ENCODE measurements around the gene UTP20.
A peak's percentile ranks its signal among the peaks of the same experiment; 100 is the strongest.

- TF ChIP-seq CTCF (IDR thresholded peaks at IDR 0.05) (peak in 1 of 4 experiments; percentile 6), POLR2AphosphoS5 (IDR thresholded peaks at IDR 0.05) (peak in 2 of 4 donors; percentile 36 to 40), POLR2A (IDR thresholded peaks at IDR 0.05) (no peak), EP300 (IDR thresholded peaks at IDR 0.05) (no peak)
Measured at GRCh38 chr12:101280006-101280505, at the start of gene UTP20.
